ENCODE data around the gene ACP1. TPM values are rescaled to one million over a fixed set of nuclear protein-coding genes. Genes with fewer than 3 reads are reported as not detected.
A peak's percentile ranks its signal among the peaks of the same experiment; 100 is the strongest.

Gene ACP1
- total RNA-seq, 1 donor from 2014 or later, result 236 TPM

- H3F3A ChIP-seq (ENCODE audit: low read depth), result peaks cover 11% of the 10 kb centered on the region
- H4K20me1 ChIP-seq (ENCODE audit: low read depth), result no peaks in the 10 kb centered on the region
- no peak overlapping the region for H3K9ac ChIP-seq
- no peak for DNase-seq (ENCODE audit: low spot score)
- H3K4me1 ChIP-seq, result peaks cover 15% of the 10 kb centered on the region
- H3K27me3 ChIP-seq, result no peaks in the 10 kb centered on the region
- Mint-ChIP-seq H3K36me3 (peaks cover 4% of the 10 kb centered on the region), H3K27me3 (ENCODE audit: insufficient read depth, low read depth) (peaks cover 4% of the 10 kb centered on the region), H3K4me1 (peaks cover 15% of the 10 kb centered on the region), H3K27ac (no peak overlapping the region), H3K9me3 (peaks cover 25% of the 10 kb centered on the region), H3K4me3 (no peak overlapping the region)
- H3K4me3 ChIP-seq, result no peak overlapping the region
- H3K36me3 ChIP-seq, result no peaks in the 10 kb centered on the region
- TF ChIP-seq, protein P1, sequence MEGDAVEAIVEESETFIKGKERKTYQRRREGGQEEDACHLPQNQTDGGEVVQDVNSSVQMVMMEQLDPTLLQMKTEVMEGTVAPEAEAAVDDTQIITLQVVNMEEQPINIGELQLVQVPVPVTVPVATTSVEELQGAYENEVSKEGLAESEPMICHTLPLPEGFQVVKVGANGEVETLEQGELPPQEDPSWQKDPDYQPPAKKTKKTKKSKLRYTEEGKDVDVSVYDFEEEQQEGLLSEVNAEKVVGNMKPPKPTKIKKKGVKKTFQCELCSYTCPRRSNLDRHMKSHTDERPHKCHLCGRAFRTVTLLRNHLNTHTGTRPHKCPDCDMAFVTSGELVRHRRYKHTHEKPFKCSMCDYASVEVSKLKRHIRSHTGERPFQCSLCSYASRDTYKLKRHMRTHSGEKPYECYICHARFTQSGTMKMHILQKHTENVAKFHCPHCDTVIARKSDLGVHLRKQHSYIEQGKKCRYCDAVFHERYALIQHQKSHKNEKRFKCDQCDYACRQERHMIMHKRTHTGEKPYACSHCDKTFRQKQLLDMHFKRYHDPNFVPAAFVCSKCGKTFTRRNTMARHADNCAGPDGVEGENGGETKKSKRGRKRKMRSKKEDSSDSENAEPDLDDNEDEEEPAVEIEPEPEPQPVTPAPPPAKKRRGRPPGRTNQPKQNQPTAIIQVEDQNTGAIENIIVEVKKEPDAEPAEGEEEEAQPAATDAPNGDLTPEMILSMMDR (IDR thresholded peaks at IDR 0.05), result no peak
- TF ChIP-seq EZH2 (IDR thresholded peaks at IDR 0.05) (no peak), EZH2phosphoT487 (IDR thresholded peaks at IDR 0.05) (no peak)
- no peak overlapping the region for H3K4me2 ChIP-seq
- no peak overlapping the region for H3K27ac ChIP-seq
- H2AFZ ChIP-seq (replicated peaks), result no peak overlapping the region
- no peaks in the 10 kb centered on the region for H3K9me3 ChIP-seq (ENCODE audit: low read depth)
- H3K79me2 ChIP-seq (ENCODE audit: low read depth), result no peaks in the 10 kb centered on the region
Observed at GRCh38 chr2:305366-305765, 40.6 kb downstream of the ACP1 start.

GRCh38 chr2:309148-309953 is 44.6 kb downstream of the ACP1 start:
- Histone ChIP-seq H3K79me2 (ENCODE audit: low read depth) (no peaks in the 10 kb centered on the region), H3K9ac (no peak overlapping the region), H3K36me3 (no peaks in the 10 kb centered on the region), H3K27me3 (no peaks in the 10 kb centered on the region), H3K4me2 (peak overlapping the region; percentile 54), H3K4me3 (no peak overlapping the region), H3K9me3 (ENCODE audit: low read depth) (no peaks in the 10 kb centered on the region), H4K20me1 (ENCODE audit: low read depth) (no peaks in the 10 kb centered on the region), H3K27ac (no peak overlapping the region), H3F3A (ENCODE audit: low read depth) (peaks cover 12% of the 10 kb centered on the region), H2AFZ (replicated peaks) (peak overlapping the region; percentile 19), H3K4me1 (peaks cover 22% of the 10 kb centered on the region)
- H3K4me1 Mint-ChIP-seq, result peaks cover 53% of the 10 kb centered on the region
- peaks cover 11% of the 10 kb centered on the region for H3K27me3 Mint-ChIP-seq (ENCODE audit: insufficient read depth, low read depth)
- no peaks in the 10 kb centered on the region for H3K9me3 Mint-ChIP-seq
- TF ChIP-seq EZH2 (IDR thresholded peaks at IDR 0.05), result no peak
- TF ChIP-seq, protein P1 (IDR thresholded peaks at IDR 0.05), result no peak
- no peak for TF ChIP-seq EZH2phosphoT487 (IDR thresholded peaks at IDR 0.05)
- peak; percentile 75 for DNase-seq (ENCODE audit: low spot score)
- peak overlapping the region; percentile 51 for H3K27ac Mint-ChIP-seq
- no peaks in the 10 kb centered on the region for H3K36me3 Mint-ChIP-seq
- peak overlapping the region; percentile 62 for H3K4me3 Mint-ChIP-seq

DNA sequence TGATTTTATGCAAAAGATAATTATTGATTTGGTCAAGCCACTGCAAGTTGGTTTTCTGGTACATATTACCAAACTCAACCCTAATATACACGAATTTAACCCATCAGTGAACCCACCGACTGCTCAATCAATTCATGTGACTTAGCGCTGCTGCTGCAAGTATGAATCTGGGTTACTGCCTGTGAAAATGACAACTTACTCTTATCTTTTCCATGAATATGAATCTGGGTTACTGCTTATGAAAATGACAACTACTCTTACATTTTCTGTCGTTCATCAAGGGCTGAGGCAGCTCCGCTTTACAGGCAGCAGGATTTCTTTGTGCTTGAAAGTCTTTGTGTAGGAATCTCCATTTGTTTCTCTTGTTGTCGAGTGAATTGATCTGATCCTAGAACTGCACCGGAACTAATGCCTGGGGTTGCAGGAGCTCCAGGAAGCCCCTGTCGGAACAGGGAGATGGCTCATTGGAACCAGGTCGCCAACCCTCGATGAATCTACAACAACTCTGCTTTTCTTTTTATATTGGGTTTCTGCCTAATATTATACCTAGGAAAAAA is 45.3 kb downstream of the ACP1 start:
- Histone ChIP-seq H3K27me3 (no peaks in the 10 kb centered on the region), H2AFZ (replicated peaks) (peak overlapping the region; percentile 19), H3K36me3 (no peaks in the 10 kb centered on the region), H3K4me2 (peak overlapping the region; percentile 54), H3K4me1 (peaks cover 22% of the 10 kb centered on the region), H3K4me3 (no peak overlapping the region), H3K27ac (no peak overlapping the region), H3F3A (ENCODE audit: low read depth) (peaks cover 12% of the 10 kb centered on the region), H3K9ac (no peak overlapping the region), H3K79me2 (ENCODE audit: low read depth) (no peaks in the 10 kb centered on the region), H3K9me3 (ENCODE audit: low read depth) (no peaks in the 10 kb centered on the region), H4K20me1 (ENCODE audit: low read depth) (no peaks in the 10 kb centered on the region)
- peak; percentile 56 for DNase-seq (ENCODE audit: low spot score)
- Mint-ChIP-seq H3K4me1 (peaks cover 57% of the 10 kb centered on the region), H3K36me3 (no peaks in the 10 kb centered on the region), H3K27me3 (ENCODE audit: insufficient read depth, low read depth) (peaks cover 16% of the 10 kb centered on the region), H3K9me3 (peaks cover under 1% of the 10 kb centered on the region), H3K27ac (peak overlapping the region; percentile 57), H3K4me3 (peak overlapping the region; percentile 10)
- TF ChIP-seq EZH2phosphoT487 (IDR thresholded peaks at IDR 0.05) (no peak), EZH2 (IDR thresholded peaks at IDR 0.05) (no peak)
- TF ChIP-seq, protein P1 (IDR thresholded peaks at IDR 0.05), result no peak
